HG03039 (cell line): ENCODE data around the gene SPDYE4.

Experiments
- ATAC-seq: cut with Tn5 transposase; IDR thresholded peaks from one replicate; pipeline ENCODE4 v1.9.1; 2021; ENCODE audit warnings: mild to moderate bottlenecking, moderate library complexity; ENCODE audit not compliant: unreplicated experiment

Gene SPDYE4

DNA sequence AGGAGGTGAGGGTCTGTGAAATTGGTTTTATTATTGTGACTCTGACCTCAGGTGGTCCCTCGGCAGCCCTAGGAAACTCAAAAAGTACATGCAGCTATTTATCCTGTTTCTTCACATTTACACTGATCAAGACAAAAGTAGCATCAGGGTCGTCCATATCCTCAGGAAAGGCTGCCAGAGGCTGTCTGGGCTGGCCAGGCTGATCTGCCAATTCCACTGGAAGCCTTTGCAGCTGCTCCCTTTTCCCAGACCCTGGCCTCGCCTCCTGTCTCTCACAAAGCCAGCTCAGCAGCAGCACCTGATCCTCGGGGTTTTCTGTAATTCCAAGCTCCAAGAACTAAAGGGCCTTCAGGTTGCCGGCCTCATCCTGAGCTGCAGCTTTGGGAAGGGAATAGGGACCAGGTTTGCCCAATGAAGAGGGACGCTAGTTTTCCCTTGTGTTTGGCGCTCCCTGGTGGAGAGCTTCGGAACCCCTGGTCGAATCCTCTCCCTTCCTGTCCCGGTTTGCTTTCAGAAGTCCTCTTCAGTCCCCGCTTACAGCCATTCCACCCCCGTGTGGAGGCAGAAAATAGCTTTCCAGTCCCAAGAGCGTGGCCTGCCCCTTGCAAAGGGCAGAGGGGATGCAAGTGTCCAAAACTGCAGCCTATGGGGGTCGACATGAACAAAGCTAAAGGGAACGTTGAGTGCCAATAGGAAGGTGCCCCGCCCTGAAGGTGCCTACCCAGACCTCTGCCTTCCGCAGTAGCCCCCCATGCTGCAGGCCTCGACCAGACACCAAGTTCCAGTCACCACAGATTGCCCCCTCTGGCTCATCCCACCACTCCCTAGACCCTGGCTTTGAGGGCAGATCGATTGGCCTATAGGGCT is 27.4 kb upstream of the SPDYE4 start:
- ATAC-seq: no peak

DNA sequence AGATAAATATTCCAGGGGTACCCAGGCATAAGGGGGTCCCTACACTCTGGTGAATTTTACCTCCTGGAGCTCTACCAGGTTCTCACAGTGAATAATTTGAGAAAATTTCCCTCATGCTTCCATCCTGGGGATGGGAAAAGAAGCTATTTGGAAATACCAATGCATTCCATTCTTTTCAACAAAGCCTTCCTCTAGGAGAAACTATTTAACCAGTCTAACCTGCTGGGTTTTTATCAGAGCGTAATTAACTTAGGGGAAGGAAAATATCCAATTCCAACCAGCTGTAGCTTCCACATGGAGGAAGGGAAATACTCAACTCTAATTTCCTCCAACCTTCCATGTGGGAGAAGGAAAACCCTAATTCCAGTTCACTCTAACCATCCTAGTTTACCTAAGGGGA is 23.8 kb upstream of the SPDYE4 start:
- no peak for ATAC-seq

DNA sequence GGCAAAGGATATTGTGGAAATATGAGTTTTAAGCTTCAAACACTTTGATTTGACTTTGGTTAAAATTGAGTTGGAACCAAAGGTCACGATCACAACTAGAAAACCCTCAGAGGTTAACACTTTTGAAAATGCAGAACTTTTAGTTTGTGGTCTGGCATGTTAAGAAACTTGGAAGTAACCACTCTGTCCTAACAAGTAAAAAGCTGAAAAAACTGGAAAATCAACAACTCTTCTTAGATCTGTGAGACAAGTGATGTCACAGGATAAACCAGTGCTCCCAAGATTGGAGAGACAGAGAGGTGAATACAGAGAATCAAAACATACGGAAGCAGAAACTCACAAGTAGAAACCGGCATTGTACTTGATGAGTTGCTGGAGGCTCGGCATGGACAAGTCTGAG is 23.4 kb upstream of the SPDYE4 start:
- no peak for ATAC-seq

DNA sequence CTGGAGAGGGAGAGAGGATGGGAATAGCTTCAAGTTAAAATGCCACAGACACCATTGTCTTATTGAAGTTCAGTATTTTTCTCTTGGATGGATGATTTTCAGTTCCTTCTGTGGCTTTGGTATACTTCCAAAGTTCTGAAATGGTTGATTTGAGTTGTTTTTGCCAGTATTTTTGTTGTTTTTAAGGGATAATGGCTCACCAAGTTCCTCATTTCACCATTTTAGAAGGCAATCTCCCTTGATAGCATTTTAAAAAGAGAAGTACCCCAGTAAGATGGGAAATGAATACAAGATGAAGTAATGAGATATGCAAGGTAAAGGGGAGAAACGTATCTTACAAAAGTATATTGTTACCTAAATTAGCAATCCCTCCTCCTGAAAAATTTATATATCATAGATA is 18.5 kb upstream of the SPDYE4 start:
- ATAC-seq: no peak

DNA sequence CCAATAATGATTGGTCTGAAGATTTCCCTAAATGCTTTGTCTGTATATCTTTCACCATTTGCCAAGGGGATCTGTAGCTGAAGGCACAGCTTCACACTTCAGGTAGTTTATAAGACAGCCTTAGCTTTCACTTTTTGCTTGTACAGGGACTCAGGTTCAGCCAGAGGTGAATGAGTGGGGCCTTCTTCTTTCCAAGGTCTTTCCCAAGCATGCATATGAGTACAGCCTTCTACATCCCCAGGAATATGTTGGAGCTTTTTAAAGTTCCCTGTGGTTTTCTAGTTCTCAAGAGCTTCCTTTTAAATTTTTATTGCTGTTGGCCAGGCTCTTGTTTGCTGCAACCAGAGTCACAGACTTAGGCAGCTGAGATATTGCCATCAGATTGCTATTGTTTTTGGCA is 17.9 kb upstream of the SPDYE4 start:
- ATAC-seq: no peak

DNA sequence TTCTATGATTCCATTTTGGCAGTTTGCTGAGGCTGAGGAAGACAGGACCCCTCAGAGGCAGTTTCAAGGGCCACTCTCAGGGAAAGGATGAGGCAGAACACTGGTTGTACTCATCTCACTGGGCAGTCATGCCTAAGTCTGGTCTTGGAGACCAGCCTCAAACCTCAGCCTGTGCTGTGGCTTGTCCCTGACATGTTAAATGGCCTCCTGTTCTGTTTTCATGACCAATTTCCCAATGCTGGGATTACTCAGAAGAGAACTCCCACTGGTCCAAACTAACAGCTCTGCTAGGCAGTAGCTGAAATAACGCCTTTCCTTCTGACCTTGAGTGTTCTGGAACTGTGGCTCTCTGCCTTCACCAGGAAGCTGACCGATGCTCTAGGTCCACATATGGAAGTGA is 8.4 kb upstream of the SPDYE4 start:
- no peak for ATAC-seq

DNA sequence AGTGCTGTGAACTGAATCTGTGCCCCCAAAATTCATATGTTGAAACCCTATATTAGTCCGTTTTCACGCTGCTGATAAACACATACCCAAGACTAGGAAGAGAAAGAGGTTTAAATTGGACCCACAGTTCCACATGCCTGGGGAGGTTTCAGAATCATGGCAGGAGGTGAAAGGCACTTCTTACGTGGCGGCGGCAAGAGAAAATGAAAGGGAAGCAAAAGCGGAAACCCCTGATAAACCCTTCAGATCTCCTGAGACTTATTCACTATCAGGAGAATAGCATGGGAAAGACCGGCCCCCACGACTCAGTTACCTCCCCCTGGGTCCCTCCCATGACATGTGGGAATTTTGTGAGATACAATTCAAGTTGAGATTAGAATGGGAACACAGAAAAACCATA is 3.7 kb upstream of the SPDYE4 start:
- no peak for ATAC-seq

DNA sequence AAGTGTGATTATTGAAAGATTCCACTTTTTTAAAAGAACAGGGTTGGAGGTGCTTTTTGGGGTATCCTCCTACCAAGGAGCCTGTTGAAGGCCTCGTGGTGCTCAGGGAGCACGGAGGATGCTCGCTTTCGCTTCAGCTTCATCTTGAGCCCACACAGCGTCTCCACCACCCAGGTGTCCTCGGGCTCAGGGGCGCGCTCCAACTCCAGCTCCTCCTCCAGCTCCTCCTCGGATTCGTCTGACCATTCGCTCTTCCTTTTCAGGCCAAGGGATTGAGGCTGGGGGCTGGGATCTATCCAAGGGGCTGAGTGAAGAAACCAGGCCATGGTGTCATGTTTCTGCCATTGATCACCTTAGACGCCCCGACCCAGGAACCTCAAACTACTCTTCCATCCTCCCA is 1.2 kb downstream of the SPDYE4 start:
- ATAC-seq: no peak

DNA sequence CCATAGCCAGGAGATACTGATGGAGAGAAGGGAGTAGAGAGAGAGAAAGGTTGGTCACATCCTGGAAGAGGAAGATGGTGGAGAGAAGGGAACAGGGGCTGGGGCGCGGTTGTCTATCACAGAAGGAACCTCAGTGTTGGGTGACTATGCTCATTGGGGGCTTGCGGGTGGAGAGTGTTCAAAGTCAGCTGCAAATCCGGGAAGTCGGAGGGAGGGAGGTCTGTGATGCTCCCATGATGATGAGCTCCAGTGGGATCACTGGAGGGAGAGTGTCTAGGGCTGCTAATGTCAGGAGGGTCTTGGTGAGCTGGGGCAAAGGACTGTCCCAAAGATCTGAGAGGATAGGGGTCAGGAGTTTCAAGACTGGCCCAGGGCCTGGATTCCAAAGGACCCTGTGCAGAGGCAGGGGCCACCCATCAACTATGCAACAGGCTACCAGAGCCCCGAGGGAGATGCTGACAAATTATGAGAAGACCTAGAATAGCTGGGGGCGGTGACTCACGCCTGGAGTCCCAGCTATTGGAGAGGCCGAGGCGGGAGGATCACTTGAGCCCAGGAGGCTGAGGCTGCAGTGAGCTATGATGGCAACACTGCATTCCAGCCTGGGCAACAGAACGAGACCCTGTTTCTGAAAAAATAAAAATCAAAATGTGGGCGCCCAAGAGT is 2.6 kb downstream of the SPDYE4 start:
- ATAC-seq: no peak

DNA sequence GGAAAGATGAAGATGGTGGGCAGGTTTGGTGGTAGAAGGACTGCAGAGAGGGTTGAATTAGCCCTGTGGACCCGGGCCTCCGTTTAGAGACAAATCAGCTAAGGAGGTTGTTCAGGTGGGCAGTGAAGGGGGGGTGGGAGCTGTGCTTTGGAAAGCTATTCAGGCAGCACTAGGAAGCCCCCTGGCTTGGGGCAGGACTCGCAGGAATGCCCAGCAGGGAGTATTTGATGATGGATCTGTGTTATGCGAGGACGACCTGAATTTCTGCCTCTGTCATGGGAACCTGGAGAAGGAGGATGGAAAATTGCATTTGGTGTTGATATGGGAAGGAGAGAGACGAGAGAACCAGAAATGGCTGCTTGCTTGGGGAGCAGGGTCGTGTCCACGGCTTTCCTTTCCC is 3.5 kb downstream of the SPDYE4 start:
- no peak for ATAC-seq

DNA sequence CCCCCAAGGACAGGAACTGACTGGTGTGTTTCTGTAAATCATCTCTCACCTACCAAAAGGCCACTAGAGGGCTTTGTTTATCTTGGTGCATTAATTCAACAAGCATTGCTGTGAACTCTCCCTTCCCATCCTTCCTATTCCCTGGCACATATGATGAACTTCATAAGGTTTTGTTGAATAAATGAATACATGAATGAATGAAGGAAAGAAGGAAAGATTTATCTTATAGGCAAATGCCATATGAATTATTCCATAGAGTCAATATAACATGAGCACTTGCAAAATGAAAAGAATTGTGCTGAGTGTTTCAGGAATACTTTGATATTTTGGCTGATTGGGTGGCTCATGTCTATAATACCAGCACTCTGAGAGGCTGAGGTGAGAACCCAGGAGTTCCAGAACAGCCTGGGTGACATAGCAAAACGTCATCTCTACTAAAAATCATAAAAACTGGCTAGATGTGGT is 4.3 kb downstream of the SPDYE4 start:
- ATAC-seq: no peak

DNA sequence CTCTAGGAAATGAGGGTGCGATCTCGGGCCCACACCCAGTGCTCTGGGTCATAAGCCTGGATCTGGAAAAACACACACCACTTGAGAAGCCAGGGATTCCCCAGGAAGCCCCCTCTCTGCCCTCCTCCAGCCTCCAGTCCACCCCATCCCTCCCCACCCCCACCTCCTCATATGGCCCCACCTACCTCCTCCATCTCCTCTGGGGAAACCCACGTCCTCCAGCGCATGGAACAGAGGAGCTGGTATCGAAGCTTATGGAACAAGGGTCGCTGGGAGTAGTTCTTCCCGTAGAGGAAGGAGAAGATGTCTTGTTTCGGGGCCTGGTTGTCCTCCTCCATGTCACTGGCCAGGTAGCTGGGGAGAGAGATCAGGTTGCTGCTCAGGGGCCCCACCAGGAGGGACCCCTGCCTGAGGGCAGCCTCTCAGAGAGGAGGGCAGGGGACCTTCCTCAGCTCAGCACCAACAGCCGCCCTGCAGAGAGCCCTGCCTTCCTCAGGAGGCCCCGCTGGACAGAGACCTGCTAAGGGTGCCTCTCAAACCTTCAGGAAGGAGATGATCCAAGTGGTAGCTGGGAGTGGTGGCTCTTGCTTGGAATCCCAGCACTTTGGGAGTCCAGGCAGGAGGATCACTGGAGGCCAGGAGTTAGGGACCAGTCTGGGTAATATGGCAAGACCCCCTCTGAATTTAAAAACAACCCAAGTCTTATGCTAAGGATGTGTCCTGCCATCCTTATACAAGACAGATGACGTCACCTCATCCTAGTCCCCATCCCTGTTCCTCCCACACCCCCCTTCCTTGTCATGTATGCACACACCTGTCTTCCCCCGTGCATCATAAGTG is 5.0 kb downstream of the SPDYE4 start:
- no peak for ATAC-seq

DNA sequence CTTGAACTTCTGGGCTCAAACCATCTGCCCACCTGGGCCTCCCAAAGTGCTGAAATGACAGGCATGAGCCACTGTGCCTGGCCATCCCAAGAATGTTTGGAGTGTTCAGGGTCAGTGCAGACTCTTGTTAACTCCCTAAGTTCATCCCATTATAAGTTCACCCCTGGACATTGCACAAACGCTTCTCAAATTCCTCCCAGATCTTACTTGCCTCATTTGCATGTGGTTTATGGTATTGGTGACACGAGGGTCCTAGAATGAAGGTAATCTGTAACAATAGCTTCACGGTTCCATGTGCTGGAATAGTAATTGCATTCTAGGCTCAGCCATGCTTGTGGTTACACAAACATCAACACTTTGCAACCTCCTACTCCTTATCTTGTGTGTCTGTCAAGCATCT is 8.7 kb downstream of the SPDYE4 start:
- no peak for ATAC-seq

DNA sequence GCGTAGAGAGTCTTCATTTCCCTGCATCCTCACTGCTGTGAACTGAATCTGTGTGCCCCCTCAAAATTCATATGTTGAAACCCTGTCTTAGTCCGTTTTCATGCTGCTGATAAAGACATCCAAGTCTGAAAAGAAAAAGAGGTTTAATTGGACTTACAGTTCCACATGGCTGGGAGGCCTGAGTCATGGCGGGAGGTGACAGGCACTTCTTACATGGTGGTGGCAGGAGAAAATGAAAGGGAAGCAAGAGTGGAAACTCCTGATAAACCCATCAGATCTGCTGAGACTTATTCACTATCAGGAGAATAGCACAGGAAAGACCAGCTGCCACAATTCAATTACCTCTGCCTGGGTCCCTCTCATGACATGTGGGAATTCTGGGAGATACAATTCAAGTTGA is 10.6 kb downstream of the SPDYE4 start:
- no peak for ATAC-seq

DNA sequence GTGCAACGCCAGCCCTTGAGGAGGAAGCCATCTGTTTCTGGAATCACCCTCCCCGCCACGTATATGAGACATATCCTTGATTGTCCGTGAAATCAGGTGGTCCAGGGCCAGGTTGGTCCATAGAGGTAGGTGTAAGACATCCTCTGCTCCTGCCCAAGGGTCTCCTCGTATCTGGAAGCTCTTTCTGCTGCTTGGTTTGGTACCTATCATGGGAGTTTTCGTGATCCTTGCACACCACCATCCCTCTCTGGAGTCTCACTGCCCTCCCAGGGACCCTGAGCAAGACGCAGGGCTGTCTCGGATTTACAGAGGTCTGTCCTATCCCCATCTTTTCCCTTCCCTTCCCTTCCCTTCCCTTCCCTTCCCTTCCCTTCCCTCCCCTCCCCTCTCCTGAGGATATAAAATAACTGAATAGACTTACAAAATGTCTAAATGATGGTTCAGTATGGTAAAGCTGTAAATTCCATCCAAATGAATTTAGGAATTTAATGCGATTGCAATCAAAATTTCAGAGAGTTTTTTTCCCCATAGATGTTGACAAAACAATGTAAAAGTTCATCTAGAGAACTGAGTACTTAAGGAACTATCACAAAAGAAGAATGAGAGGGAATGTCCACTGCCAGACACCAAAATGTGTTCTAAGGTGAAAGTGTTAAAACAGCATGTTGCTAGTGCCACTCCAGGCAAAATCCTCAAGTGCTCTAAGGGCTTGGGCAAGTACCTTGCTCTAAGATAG is 11.7 kb downstream of the SPDYE4 start:
- no peak for ATAC-seq

DNA sequence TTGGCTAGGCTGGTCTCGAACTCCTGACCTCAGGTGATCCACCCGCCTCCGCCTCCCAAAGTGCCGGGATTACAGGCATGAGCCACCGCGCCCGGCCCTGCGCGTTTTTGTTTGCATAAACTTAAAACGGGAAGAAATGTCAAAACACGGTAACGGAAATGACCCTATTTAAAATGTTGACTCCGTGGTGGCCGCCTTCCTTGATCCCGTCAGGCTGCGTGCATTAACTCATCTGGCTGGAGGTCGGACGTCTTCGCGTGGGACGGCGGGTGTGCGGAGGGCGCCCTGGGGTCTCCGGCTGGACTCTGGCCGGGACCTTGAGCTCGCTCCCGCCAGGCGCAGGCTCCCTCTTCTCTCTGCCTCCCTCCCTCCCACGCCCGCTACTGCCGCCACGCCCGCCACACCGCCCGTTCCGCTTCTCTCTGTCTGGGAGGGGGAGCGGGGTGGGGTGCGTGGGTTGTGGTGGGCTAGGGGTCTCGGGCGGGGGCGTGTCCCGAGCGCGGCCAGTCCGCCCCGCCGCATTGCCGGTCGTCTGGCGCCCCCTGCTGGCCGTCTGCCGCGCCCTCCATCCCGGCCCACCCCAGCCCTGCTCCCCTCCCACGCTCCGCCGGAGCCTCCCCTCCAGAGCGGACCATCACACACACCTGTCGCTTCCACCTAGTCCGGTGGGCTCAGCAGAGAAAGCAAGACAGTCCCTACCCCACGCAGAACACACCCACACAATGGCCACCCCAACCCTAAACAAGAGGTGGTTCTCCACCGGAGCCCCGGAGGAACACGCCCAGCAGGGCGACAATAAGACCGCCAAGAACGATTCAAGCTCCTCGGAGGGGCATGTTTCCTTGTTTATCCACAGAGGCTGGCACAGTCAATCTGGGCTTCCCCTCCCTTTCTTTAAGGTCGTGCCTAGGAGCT is 12.5 kb downstream of the SPDYE4 start:
- ATAC-seq: peak; percentile 57

DNA sequence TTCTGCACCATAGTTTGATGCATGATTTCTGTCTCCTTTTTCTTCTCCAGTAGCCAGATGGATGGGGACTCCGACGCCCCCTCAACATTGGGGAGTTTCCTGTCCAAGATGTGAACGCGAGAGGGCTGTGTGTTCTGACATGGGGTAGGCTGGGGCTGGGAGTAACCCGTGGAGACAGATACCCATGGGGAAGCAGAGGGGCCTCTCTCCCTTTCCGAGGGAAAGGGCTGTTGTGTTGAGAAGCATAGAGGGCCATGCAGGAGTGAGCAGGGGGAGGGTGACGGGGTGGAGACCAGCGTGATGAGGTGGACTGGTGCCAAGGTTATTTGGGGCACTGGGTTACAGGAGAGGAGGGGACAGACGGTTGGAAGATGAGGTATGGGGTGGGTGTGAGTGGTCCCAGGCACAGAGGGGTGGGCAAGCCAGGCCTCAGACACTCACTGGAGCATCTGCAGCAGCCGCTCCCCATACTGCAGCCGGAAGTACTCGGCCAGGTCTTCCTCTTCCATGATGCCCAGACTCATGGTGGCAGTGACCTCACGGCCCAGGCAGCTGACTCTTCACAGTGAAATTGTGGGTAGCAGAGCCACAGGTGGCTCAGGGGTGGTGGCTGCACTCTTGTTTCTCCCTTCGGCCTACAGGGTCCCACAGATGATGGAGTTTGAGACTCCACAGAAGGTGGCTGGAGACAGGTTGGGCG is 14.1 kb downstream of the SPDYE4 start:
- no peak for ATAC-seq

DNA sequence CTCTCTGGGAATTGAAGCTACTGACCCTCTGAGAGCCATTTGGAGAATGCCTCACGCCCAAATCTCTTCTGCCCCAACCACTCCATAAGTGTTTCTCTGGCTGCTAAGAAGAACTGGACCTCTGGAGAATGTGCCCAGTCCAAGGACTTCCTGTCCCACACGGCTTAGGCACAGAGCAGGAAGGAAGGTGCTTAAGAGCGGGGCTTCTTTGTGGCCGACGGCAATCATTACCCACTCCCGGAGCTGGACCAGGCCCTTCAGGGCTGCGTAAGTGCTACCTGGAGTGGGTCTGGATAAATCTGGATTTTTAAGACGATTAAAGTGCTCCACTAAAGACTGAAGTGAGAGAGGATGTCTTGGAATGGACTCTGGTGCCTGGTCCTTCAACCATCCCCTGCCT is 15.5 kb downstream of the SPDYE4 start:
- no peak for ATAC-seq

DNA sequence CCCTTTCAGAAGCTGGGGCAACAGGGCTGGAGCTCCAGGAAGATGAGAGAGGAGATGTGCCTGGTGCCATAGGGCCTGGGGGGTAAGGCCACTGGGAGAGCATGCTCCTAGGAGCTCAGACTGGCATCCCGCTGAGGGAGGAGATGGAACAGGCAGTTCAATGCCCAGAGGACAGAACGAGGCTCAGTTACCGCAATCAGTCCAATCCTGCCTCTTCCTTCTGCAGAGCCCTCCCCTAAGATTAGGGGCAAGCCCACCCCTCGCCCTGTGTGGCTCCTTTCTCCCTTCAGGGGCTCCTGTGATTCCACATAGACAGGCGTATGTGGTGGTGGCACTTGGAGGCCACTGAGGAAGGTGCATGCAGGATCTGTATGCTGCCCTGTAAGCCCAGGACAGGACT is 16.1 kb downstream of the SPDYE4 start:
- ATAC-seq: no peak
